KMS-11 (cell line): ENCODE measurements around the gene GPANK1.
A peak's percentile ranks its signal among the peaks of the same experiment; 100 is the strongest.

Source experiments
- H2AFZ ChIP-seq: fragments of 200-600 bp; sonication (generic); 2 replicates; pipeline ENCODE4 v1.6.1; 2016; ENCODE audit warnings: antibody characterized with exemption, mixed run types, low read depth
- H3K27ac ChIP-seq: fragments of 200-600 bp; sonication (generic); 2 replicates; pipeline ENCODE4 v1.6.1; 2016; ENCODE audit warnings: mild to moderate bottlenecking, mixed run types
- H3K27me3 ChIP-seq: fragments of 200-600 bp; sonication (generic); 2 replicates; pipeline ENCODE4 v1.6.1; 2017; ENCODE audit warnings: mild to moderate bottlenecking, low read depth, mixed run types, moderate library complexity; ENCODE audit not compliant: insufficient read depth
- H3K36me3 ChIP-seq: fragments of 200-600 bp; sonication (generic); 2 replicates; pipeline ENCODE4 v1.6.1; 2017; ENCODE audit warnings: mild to moderate bottlenecking, mixed run types; ENCODE audit not compliant: insufficient read depth
- H3K4me1 ChIP-seq: fragments of 200-600 bp; sonication (generic); 2 replicates; pipeline ENCODE4 v1.6.1; 2016; ENCODE audit warnings: mild to moderate bottlenecking, low read depth, mixed run types; ENCODE audit not compliant: poor library complexity, severe bottlenecking
- H3K4me2 ChIP-seq: fragments of 200-600 bp; sonication (generic); 2 replicates; pipeline ENCODE4 v1.7.0; 2016; ENCODE audit warnings: mild to moderate bottlenecking, mixed run types
- H3K4me3 ChIP-seq: fragments of 200-600 bp; sonication (generic); IDR thresholded peaks from 2 replicates; pipeline ENCODE4 v1.6.1; 2017; ENCODE audit warnings: low read depth, low read length, mixed read lengths; ENCODE audit not compliant: insufficient read depth
- H3K79me2 ChIP-seq: fragments of 200-600 bp; sonication (generic); 2 replicates; pipeline ENCODE4 v1.6.1; 2016; ENCODE audit warnings: low read depth, mixed run types; ENCODE audit not compliant: insufficient read depth
- H3K9ac ChIP-seq: fragments of 200-600 bp; sonication (generic); 2 replicates; pipeline ENCODE4 v1.6.1; 2016; ENCODE audit warnings: mild to moderate bottlenecking, mixed run types
- H4K20me1 ChIP-seq: fragments of 200-600 bp; sonication (generic); 2 replicates; pipeline ENCODE4 v1.6.1; 2016; ENCODE audit warnings: mild to moderate bottlenecking, mixed run types; ENCODE audit not compliant: insufficient read depth
- CTCF ChIP-seq: fragments of 200-600 bp; sonication (generic); conservative IDR thresholded peaks from 2 replicates; pipeline ENCODE4 v1.6.1; 2017; ENCODE audit warnings: low read depth, mild to moderate bottlenecking, antibody characterized with exemption, low read length, moderate library complexity, mixed read lengths

The GPANK1 gene

GRCh38 chr6:31686483-31686882 is 21.7 kb upstream of the GPANK1 start:
- TF ChIP-seq CTCF, result no peak
- no peaks in the 10 kb centered on the region for H3K79me2 ChIP-seq
- no peak overlapping the region for H3K27ac ChIP-seq
- no peaks in the 10 kb centered on the region for H4K20me1 ChIP-seq
- no peak overlapping the region for H3K4me2 ChIP-seq
- H3K4me3 ChIP-seq, result no peak overlapping the region
- H3K36me3 ChIP-seq, result no peaks in the 10 kb centered on the region
- H3K9ac ChIP-seq, result no peak overlapping the region
- no peak overlapping the region for H2AFZ ChIP-seq
- peaks cover 1% of the 10 kb centered on the region for H3K4me1 ChIP-seq
- H3K27me3 ChIP-seq, result no peaks in the 10 kb centered on the region

GRCh38 chr6:31683591-31683990 is 18.8 kb upstream of the GPANK1 start:
- no peak overlapping the region for H3K4me2 ChIP-seq
- no peak overlapping the region for H3K9ac ChIP-seq
- no peak overlapping the region for H3K27ac ChIP-seq
- TF ChIP-seq CTCF, result no peak
- H3K4me1 ChIP-seq, result peaks cover 24% of the 10 kb centered on the region
- no peaks in the 10 kb centered on the region for H3K79me2 ChIP-seq
- no peaks in the 10 kb centered on the region for H4K20me1 ChIP-seq
- H3K27me3 ChIP-seq, result no peaks in the 10 kb centered on the region
- no peak overlapping the region for H2AFZ ChIP-seq
- H3K36me3 ChIP-seq, result no peaks in the 10 kb centered on the region
- H3K4me3 ChIP-seq, result no peak overlapping the region

- TF ChIP-seq CTCF, result no peak
- H3K27ac ChIP-seq, result no peak overlapping the region
Observed at GRCh38 chr6:31681135-31681671, 16.4 kb upstream of the GPANK1 start.

GRCh38 chr6:31680226-31681134 is 15.7 kb upstream of the GPANK1 start, which contains the start of gene LY6G5C:
TSS of gene LY6G5C (minus strand) at chr6:31681067. CDS start at chr6:31680373, 694 bp downstream.
- Histone ChIP-seq H3K4me2 (peak within 1 kb of the TSS; percentile 45; the same call in 1 of the 2 replicates), H4K20me1 (no peaks in the 10 kb centered on the region), H3K36me3 (no peaks in the 10 kb centered on the region), H3K9ac (peak within 1 kb of the TSS; percentile 27; the same call in 1 of the 2 replicates), H3K4me1 (peaks cover 49% of the 10 kb centered on the region), H3K4me3 (no peak within 1 kb of the TSS), H3K27me3 (no peaks in the 10 kb centered on the region), H2AFZ (peak within 1 kb of the TSS; percentile 76), H3K27ac (no peak within 1 kb of the TSS), H3K79me2 (no peaks in the 10 kb centered on the region)
- peak; percentile 59 for TF ChIP-seq CTCF

More at GRCh38 chr6:31681135-31681671, 16.4 kb upstream of the GPANK1 start:
- Histone ChIP-seq H3K4me2 (no peak overlapping the region; the same call in 1 of the 2 replicates), H3K36me3 (no peaks in the 10 kb centered on the region), H3K79me2 (no peaks in the 10 kb centered on the region), H3K4me1 (peaks cover 48% of the 10 kb centered on the region), H2AFZ (no peak overlapping the region), H4K20me1 (no peaks in the 10 kb centered on the region), H3K27me3 (no peaks in the 10 kb centered on the region), H3K9ac (no peak overlapping the region), H3K4me3 (no peak overlapping the region)
